HG03520 (cell line): ENCODE data around the gene YWHAH.

Source experiments
- ATAC-seq: cut with Tn5 transposase; IDR thresholded peaks from one replicate; pipeline ENCODE4 v1.9.1; 2021; ENCODE audit warnings: mild to moderate bottlenecking, moderate library complexity; ENCODE audit not compliant: unreplicated experiment

YWHAH gene

DNA sequence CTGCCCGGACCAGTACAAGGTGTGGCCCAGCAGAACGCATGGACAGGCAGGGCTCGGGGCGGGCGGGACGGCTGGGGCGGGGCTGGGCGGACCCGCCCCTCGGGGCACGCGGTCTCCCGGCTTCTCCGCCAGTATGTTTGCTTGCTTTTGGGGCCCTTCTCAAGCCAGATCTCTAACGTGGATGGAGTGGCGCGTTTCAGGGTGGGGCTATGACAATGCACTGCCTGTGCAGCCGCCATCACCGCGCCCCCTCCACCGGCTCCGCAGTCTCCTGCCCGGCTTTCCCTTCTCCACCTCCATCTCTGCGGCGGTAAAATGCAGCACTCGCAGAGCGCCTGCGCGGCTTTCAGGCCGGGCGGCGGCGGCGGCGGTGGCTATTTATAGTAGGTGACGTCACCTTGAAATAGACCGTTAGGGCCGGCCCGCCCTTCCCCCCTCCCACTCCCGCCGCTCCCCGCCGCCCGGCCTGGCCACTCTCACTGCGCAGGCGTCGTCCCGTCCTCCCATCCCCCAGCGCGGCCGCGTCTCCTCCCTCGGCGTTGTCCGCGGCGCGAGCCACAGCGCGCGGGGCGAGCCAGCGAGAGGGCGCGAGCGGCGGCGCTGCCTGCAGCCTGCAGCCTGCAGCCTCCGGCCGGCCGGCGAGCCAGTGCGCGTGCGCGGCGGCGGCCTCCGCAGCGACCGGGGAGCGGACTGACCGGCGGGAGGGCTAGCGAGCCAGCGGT lies at the start of gene YWHAH:
TSS of gene YWHAH (plus strand) at position 558 of the 722 bp plus-strand sequence. CDS start 199 bp downstream, outside the sequence.
- peak; percentile 63 for ATAC-seq

DNA sequence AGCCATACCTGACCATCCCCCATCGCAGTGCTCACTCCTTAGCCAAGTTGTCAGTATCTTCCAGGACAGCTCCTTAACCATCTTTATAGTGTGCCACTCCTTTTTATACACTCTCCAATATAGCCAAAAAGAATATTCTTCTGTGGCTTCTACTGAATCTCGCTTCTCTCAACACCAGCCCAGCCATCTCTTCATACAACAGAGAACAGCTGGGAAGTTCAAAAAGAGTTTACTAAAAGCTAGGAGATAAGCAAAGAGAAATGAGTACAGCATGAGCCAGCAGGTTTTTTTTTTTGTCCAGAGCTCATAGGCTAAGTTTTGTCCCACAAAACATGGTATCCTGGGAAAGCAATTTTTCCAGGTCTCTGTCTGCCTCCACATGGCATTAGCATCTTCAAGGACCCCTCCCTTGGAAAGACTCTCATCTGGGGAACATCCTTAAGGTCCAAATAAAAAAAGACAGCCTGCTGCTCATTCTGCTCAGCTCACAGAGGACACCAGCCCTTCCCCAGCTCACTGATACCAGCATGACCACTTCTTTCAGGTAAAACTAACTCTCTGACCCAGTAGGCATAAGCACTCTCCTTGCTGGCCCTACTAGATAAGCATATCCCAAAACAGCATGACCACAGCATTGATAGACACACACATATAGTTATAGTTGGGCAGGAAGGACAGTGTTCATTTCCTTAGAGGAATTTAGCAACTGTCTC lies 48.8 kb upstream of the YWHAH start:
- no peak for ATAC-seq

DNA sequence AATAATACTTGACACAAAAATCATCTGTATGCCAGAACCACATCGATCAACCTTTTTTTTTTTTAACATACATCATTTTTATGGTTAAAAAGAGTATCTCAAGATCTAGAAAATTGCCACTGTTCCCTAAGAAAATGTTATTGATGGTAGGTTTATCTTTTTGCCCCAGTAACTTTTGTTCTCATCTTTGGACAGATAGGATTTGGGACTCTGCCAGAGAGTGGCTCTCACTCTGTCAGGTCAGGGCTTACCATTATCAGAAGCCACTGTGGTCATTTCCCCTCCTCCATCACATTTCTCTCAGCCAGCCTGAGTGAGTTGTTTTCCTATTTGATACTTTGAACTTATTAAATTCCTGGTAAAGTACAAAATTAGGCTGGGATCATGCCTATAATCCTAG lies 47.9 kb upstream of the YWHAH start:
- no peak for ATAC-seq

DNA sequence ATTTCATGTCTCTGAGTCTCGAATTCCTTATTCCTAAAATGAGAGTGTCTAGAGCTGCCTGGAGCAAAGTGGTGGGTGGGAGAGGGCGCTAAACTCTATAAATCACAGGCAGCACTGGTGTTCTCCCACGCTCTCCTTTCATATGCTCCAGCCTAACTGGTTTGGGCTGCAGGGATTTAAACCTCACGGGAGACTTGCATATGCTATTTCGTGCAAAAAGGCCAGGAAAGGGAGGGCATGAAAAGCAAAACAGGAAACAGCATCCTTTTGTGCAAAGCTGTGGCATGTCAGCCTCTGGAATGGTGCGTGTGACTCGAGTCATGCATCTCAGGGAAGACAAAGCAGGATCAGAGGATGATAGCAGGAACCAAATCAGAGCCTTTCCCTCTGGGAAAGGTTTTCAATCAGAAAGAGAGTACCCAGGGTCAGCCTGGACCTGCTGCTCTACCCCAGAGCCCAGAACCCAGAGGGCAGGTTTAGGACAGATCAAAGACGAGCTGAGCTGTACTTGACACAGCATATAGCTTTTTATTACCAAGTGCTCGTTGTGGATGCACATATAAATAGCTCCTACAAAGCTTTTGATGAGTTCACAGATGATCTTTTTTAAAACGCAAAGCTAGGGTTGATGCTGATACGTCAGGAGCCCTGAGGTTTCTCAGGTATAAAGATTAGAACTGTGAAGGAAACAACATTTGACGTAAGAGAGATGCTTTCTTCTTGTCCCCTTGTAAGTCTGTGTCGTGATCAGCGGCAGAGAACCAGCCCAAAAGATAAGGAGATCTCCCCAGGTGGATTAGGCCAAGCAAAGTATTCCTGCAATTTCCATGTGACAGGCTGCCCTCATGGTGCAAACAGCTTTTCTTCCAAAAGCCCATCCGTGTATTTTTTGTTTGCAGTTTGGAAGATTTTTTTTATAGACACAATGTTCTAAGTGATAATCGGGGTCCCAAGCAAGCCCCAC lies 46.2 kb upstream of the YWHAH start:
- no peak for ATAC-seq

DNA sequence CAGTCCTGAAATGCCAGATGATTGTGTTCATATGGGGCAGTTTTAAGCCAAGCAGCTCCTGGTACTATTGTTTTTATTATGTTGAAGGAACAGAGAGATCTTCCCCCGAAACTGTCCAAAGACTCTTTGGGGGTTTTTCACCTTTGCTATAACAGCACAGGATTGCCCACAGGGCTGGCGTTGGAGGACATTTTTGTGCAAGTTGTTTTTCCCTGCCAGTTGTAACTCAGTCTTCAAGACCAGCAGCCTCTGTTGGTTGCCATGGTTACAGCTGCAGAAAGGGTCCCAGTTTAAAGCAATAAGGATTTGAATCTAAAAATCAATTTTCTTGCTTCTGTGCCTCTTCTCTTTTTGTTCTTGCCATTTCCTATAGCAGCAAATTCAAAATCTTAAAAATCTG lies 45.4 kb upstream of the YWHAH start:
- no peak for ATAC-seq

DNA sequence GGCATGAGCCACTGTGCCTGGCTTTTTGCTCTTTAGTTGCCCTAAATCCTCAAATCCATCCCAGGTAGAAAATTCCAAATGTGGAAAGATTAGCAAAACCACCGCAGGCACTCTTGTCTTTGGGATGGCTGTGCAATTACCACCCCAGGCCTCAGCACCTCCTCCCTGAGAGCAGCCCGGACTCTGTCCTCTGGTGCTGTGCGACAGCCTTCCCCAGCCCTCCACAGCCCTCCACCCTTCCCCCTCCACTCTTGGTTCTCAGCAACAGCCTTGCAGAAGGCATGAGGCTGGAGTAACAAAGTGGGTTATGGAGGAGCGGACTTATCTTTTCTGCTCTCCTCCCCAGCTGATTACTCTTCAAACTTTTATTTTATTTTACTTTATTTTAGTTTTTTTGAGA lies 44.7 kb upstream of the YWHAH start:
- ATAC-seq: no peak

DNA sequence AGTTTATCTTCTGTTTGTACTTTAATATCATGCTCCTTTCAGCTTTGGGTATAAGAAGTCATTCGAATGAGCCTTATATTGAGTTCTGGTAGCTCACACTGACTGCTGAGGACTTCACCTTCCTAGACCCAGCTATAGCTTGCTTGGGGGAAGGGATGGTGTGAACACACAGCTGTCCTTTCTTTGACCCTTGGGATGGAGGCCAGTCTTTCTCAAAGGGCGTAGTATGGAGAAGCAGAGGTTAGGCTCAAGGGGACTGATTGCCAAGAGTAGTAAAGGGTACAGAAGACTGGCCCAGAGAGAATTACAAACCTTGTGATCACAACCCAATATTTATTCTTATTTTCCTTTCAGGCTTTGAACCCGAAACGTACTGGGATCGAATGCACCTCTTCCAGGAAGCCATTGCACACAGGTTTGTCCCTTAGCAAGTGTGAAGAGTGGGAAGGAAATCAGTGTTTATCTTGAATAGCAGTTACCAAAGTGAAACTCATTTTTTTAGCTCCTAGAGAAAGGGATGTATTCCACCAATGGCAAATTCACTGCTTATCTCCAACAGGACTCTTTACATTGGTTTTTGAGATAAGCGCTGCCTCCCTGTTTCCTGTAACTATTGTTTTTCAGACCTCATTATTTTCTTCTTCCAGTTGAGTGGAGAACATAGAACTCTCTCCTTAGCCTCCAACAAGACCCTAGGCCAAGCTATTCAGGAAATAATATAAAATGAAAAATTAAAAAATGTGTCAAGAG lies 42.8 kb upstream of the YWHAH start:
- no peak for ATAC-seq

DNA sequence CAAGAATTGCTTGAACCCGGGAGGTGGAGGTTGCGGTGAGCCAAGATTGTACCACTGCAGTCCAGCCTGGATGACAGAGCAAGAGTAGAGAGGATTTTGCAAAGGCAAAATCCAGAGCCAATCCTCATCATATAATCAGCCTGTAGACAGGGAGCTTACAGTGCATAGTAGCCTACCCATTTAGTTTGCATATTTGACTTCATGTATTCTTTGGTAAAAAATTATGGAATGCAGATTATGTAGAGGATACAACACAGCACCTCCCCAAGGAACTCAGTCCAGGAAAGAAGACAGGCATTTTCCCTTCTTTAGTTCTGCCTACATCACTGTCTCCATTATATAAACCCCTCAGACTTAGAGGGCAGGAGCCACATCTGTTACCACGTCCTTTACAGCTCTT lies 39.7 kb upstream of the YWHAH start:
- ATAC-seq: no peak

DNA sequence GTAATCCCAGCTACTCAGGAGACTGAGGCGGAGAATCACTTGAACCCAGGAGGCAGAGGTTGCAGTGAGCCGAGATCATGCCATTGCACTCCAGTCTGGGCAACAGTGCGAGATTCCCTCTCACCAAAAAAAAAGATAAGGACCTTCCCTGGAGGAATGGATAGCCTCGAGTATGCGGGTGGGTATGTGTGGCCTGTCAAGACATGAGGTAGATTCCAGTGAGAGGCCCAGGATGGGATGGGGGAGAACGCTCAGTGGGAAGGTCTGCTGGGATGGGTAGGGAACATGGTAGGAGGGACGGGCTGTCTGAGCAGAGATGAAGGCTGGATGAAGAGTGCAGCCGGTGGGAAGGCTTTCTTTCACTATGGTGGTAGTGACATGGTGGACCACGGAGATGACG lies 39.0 kb upstream of the YWHAH start:
- no peak for ATAC-seq

DNA sequence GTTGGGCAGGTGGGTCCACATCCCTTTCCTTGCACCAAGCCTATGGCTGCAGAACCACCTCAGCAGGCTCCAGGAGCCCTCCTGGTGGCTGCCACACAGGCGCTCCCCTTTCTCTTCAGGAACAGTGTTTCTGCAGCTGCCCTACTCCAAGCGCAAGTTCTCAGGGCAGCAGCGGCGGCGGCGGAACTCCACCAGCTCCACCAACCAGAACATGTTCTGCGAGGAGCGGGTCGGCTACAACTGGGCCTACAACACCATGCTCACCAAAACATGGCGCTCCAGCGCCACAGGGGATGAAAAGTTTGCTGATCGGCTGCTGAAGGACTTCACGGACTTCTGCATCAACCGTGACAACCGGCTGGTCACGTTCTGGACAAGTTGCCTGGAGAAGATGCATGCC lies 38.2 kb upstream of the YWHAH start:
- ATAC-seq: no peak

DNA sequence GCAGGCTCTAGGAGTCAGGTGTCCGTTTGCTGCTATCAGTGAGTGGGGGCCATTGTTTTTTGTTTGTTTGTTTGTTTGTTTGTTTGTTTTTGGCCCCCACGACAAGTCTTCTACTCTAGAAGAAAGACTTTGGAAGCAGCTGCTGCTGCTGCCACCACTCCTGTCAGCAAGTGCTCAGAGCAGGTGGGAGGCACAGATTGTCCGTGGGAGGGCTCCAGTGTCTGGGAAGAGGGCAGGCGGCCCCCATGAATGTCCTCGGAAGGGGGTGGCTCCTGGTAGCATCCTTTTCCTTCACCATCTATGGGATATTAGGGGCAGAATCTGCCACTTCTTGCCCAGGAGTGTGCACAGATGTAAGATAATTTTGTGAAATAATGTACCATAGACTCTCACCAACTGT lies 37.8 kb upstream of the YWHAH start:
- ATAC-seq: no peak

DNA sequence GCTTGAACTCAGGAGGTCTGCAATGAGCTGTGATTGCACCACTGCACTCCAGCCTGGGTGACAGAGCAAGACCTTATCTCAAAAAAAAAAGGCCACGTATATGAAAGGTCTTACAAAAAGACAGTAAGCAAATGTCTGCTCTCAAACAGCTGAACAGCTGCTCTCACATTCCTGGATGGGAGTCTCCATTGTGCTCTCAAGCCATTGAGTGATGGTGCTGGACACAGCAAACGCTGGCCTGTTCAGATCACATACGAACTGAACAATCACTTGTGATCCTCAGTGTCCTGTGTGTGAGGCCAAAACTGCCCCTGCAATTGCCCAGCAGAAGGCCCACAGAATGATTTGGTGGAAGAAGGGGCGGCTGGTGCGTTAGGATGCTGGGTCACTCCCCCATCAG lies 34.4 kb upstream of the YWHAH start:
- no peak for ATAC-seq

DNA sequence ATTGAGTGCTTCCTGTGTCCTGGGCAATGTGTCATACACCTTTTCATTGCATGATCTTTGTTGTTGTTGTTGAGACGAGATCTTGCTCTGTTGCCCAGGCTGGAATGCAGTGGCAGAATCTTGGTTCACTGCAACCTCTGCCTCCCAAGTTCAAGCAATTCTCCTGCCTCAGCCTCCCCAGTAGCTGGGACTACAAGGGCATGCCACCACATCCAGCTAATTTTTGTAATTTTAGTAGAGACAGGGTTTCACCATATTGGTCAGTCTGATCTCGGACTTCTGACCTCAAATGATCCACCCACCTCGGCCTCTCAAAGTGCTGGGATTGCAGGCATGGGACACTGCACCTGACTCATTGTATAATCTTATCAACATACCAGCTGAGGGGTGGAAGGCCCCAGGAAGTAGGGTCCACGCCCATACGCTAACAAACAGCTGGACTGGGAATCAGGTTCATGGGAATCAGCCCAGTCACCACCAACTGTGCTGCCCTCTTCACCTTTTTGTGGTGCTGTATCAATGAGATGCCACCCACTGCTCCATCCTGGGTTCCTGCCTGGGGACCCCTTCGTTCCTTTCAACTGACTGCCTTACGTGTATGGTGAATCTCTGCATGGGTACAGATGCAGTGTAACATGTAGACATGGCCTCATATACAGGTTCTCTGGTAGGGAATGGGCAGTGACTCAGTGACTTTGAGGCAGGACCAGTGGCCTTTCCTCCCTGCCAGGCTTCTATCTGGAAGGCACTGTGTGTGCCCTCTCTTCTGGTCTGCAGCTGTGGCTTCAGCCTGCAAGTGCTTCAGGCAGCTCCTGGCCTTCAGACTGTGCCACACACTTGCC lies 32.5 kb upstream of the YWHAH start:
- no peak for ATAC-seq

DNA sequence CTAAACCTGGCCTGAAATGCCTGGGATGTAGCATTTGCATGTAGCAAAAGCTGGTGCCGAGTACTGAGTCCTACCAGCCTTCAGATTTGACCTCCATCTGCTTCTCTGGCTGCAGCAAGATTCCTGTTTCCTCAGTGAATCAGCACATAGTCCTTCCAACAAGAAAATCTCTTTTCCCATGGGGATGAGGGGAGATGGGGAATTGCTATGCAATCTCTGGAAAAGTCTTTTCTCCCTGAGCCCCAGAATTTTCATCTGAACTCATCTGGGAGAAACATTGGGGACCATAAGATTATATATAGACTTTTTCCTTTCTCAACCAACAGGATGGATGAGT lies 32.0 kb upstream of the YWHAH start:
- ATAC-seq: no peak

DNA sequence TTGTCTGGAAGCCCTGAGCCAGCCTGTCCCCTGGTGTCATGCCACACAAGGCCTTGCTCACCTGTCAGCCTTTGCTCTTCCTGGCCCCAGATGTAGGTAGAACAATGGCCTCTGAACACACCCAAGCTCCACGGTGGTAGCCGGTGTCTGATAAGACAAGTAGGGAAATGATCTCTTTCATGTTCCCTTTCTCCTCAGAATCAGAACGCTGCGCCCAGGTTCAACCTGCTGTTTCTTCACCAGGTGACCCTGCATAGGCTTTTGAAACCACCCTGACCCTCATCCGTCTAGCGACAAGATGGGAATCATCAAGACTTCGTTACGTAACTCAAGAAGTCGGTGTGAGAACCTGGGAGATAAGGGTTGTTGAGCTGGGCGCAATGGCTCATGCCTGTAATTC lies 28.7 kb upstream of the YWHAH start:
- ATAC-seq: no peak

DNA sequence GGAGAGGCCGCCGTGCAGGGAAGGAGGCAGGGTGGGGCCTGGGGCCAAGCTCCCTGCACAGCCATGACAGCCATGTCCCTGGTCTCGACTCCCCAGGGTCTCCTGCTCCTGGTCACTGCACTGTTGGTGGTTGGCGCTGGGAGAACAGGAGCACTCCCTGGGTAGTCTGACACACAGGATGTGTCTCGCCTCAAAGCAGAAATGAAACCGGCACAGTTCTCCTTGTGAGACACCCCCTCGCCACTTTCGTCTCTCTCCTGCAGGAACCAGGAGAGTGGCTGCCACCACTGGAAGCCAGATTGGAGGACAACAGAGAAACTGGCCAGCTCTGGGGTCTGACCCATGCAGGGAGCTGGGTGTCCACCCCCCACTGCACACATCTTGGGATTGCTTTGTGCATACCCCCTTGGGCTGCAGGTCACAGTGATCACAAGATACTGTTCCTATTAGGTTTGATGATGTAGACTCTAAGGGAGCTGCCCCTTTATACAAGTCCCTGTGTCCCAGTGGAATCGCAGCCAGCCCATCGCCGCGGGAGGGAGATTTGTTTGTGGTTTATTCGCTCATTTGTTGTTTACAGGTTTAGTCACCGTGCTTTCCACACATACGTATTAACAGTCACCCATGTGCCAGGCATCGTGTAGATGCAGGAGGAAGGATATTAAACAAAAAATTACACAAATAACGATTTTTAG lies 27.0 kb upstream of the YWHAH start:
- ATAC-seq: no peak

DNA sequence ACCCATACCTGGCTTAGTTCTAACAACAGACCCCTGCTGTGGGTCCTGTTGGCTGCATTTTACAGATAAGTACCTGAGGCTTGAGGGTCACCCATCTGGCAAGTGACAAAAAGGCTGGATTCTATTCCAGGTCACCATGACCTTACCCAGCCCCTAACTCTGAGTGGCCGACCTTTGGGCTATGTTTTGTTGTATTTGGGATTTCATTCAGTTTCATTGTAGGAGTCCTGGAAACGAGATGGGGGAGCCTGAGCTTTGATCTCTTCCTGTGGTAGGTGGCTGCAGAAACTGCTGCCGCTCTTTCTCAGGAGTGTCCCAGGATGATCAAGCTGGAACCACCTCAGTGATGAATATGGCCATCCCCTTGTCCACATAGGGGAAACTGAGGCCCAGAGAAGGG lies 24.6 kb upstream of the YWHAH start:
- no peak for ATAC-seq

DNA sequence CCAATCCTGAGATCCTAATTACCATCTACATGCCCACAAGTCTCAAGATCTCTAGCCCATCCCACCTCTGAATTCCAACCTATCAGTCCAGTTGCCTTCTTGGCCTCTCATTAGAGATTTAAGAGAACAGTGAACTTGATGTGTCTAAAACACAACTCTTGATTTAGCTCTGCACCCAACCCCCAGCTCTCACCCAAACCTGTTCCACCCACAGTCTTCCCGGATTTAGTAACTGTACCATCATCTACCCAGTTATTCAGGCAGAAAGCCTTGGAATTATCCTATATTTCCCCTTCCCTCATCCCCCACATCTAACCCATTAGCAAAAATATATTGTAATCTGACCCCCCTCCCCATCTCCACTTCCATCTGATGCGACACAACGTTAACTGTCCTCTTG lies 24.0 kb upstream of the YWHAH start:
- no peak for ATAC-seq

DNA sequence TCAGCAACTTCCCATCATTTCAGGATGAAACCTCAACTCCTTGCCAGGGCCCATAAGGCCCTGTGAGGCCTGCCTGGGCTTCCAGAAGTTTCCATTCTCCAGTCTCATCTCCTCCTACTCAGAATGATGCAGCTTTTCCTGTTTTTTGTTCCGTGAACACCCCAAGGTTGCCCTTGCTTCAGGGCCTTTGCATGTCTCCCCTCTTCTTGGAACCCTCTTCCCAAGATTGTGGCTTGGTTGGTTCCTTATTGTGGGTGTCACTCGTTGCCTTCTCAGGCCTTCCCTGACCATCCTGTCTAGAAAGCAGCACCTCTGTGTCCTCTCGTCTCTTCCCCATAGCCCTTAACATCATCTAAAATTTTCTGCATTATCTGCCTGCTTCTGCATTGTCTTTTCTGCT lies 23.2 kb upstream of the YWHAH start:
- no peak for ATAC-seq
